WI38 (cell line): ENCODE data around the gene FHAD1.

ENCODE experiments used
- H3K4me3 ChIP-seq: 2 replicates; pipeline ENCODE4 v1.5.1; 2011; ENCODE audit warnings: low read depth, mild to moderate bottlenecking, control low read depth, low read length
- TF ChIP-seq, protein P1 (sequence below): IDR thresholded peaks from 2 replicates; pipeline ENCODE4 v1.5.1; 2012; ENCODE audit warnings: low read depth, mild to moderate bottlenecking, control low read depth, low read length

FHAD1 gene

DNA sequence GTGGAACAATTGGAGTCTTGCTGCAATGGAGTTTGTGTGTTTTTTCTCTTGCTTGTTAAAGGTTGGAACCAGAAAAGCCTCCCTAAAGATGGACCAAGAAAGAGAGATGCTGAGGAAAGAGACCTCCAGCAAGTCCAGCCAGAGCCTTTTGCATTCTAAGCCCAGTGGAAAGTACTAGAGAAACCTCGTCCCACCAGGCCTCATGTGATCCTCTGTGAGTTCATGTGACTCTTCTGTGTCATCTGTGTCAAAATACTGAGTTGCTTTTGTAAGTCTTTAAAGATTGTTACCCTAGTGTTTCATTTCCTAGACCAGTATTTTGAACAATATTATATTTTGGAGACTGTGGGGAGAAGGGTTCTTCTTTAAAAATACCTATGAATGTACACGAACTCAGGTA is 150.2 kb downstream of the FHAD1 start:
- TF ChIP-seq, protein P1, sequence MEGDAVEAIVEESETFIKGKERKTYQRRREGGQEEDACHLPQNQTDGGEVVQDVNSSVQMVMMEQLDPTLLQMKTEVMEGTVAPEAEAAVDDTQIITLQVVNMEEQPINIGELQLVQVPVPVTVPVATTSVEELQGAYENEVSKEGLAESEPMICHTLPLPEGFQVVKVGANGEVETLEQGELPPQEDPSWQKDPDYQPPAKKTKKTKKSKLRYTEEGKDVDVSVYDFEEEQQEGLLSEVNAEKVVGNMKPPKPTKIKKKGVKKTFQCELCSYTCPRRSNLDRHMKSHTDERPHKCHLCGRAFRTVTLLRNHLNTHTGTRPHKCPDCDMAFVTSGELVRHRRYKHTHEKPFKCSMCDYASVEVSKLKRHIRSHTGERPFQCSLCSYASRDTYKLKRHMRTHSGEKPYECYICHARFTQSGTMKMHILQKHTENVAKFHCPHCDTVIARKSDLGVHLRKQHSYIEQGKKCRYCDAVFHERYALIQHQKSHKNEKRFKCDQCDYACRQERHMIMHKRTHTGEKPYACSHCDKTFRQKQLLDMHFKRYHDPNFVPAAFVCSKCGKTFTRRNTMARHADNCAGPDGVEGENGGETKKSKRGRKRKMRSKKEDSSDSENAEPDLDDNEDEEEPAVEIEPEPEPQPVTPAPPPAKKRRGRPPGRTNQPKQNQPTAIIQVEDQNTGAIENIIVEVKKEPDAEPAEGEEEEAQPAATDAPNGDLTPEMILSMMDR, result no peak
- H3K4me3 ChIP-seq, result no peak overlapping the region

DNA sequence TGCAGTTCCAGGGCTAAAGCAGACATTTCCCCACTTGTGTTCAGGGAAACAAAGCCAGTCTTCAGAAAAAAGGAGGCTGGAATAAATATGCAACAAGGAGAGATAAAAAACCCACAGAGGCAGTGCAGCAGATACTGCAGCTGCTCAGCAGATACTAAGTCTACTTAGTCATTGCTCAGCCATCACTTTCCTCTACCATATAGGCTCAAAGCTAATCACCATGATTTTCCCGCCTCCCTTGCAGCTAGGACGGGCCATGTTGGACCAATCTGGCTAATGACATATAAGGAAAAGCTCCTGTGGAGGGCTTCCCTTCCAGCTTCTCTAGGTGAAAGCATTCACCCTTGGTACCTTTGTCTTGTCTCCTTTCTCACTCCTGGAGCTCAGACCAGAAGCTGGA is 152.7 kb downstream of the FHAD1 start:
- H3K4me3 ChIP-seq, result no peak overlapping the region
- TF ChIP-seq, protein P1, result no peak

DNA sequence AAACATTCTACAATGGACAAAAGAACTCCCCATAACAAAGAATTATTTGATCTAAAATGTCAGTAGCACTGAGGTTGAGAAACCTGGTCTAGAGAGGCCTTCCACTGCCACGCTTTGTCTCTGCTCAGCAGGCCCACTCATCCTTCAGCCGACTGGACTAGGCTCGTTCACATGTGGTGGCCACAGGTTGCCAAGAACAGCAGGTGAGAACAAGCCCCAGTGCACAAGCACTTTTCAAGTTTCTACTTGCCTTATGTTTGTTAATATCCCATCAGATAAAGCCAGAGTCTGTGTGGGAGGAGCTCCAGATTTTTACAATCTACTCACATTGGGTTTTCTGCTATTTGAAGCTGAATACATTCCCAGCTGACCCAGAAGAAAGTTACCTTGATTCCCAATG is 153.6 kb downstream of the FHAD1 start:
- TF ChIP-seq, protein P1, result no peak
- no peak overlapping the region for H3K4me3 ChIP-seq

DNA sequence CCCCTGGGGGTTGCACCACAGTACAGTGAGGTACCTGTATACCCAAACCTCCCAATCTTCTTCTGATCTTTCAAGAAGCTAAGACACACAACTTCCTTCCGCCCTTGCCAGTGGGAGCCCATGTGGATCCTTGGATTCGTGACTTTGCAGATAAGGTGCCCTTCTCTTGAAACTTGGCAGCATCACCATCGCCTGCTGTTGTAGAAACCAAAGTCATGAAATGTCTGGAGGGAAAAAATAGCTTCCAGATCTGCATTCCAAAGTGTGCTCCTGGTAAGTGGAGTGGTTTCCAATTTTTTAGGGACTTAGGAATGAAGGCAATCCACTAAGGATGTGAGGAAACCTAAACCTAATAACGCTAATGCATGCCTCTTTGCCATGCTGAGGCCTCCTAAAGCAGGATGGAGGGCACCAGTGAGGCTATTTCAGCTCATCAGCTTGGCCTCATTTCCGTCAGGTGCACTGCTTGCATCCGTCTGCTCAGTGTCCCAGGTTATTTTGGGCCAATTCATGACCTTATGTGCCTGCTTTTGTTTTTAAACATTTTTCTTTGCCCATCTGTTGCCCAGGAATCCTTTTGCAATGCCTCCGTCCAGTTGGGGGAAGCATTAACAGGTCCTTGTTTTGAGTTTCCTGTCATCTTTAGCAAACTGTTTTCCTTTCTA is 154.5 kb downstream of the FHAD1 start:
- TF ChIP-seq, protein P1, result no peak
- H3K4me3 ChIP-seq, result no peak overlapping the region

DNA sequence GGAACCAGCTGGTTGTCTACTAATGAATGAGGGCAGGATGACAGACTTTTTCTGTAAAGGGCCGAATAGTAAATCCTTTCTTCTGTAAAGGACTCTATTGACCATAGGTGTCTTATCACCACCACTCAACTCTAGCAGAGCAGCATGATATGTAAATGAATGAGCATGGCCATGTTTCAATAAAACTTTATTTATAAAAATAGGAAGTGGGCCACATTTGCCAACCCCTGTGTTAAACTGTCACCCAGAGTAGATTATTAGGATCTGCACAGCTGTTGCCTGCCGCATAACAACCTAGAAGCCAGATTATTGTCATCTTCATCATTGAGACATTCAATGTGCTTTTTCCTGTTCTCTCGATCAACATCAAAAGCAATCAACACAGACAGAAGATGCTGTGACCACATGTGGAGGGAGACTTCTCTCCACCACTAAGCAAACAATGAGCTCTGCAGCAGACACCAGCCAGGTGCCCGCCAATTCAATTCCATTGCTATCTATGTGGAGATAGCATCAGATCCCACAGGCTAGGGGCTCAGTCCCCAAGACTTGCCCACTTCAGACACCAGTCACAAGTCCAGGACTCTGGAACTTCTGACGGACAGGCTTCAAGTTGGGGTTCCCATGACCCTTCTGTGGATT is 155.9 kb downstream of the FHAD1 start:
- H3K4me3 ChIP-seq, result no peak overlapping the region
- TF ChIP-seq, protein P1, result no peak

DNA sequence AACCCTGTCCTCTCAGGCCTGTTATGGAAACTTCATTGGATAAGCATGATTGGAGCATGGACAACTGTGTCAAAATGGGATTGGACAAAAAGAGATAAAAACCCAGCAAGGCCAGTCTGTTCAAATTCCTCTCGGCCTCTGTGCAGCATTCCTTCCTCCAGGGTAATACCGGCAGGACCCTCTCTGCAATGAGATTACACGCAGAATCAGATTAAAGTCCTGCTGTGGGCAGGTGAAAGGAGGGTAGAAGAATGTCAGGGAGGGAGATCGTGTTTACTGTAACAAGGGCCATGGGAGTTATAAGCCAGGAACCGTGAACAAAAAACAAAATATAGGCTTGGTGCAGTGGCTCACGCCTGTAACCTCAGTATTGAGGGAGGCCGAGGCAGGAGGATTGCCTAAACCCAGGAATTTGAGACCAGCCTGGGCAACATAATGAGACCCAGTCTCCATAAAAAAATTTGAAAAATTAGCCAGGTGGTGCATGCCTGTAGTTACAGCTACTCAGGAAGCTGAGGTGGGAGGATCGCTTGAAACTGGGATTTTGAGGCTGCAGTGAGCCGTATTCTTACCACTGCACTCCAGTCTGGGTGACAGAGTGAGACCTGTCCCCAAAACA is 157.0 kb downstream of the FHAD1 start:
- no peak overlapping the region for H3K4me3 ChIP-seq
- TF ChIP-seq, protein P1, result no peak
